Measurements from ENCODE around the gene EED. TPM values are rescaled to one million over a fixed set of nuclear protein-coding genes. Genes with fewer than 3 reads are reported as not detected.

The EED gene
- polyA plus RNA-seq, 1 donor (not counting 4 experiments of a cell fraction or from before 2014, with no cell fraction given): 28.5 TPM

GRCh38 chr11:86246293-86246675 lies 1.7 kb downstream of the EED start:
- Histone ChIP-seq H3K79me2 (ENCODE audit: control insufficient read depth, insufficient read depth, low read length) (peaks cover 59% of the 10 kb centered on the region), H2AFZ (ENCODE audit: control insufficient read depth, low read length) (no peak overlapping the region), H3K27ac (ENCODE audit: control insufficient read depth, insufficient read depth, low read length) (peak overlapping the region; percentile 98), H3K9ac (ENCODE audit: control insufficient read depth, extremely low read depth, insufficient read depth, low read length) (peak overlapping the region; percentile 97), H3K4me2 (ENCODE audit: control insufficient read depth, extremely low read depth, insufficient read depth, low read depth, low read length) (peak overlapping the region; percentile 94), H4K20me1 (ENCODE audit: control insufficient read depth, extremely low read depth, insufficient read depth, low read length) (no peaks in the 10 kb centered on the region), H3K9me1 (ENCODE audit: control insufficient read depth, extremely low read depth, insufficient read depth, low read length) (no peaks in the 10 kb centered on the region), H3K9me3 (ENCODE audit: control insufficient read depth, low read depth, low read length) (no peaks in the 10 kb centered on the region), H3K4me3 (ENCODE audit: control insufficient read depth in 2 of 3, extremely low read depth in 1 of 3, insufficient read depth in 2 of 3, low read depth in 1 of 3, low read length in 3 of 3) (peak overlapping the region; percentile 96 to 97 (median 97)), H3K4me1 (ENCODE audit: control insufficient read depth, extremely low read depth, insufficient read depth, low read length) (peaks cover 25% of the 10 kb centered on the region), H3K36me3 (ENCODE audit: control insufficient read depth in 2 of 2, extremely low read depth in 1 of 2, insufficient read depth in 2 of 2, low read length in 2 of 2) (no peaks in the 10 kb centered on the region), H3K27me3 (ENCODE audit: control insufficient read depth, extremely low read depth, insufficient read depth, low read length) (no peaks in the 10 kb centered on the region)
- no peak for FAIRE-seq
- dilution Hi-C loops (cut with MboI; ENCODE audit: extremely low pct_ligation_motif_present, low sequenced_read_pairs): no loop called here
- TF ChIP-seq CTCF (optimal IDR thresholded peaks at IDR 0.05 in 1 of 3, IDR thresholded peaks at IDR 0.05 in 1 of 3, conservative IDR thresholded peaks at IDR 0.05 in 1 of 3; ENCODE audit: extremely low read depth in 1 of 3, insufficient read depth in 2 of 3, low read length in 3 of 3): no peak
- no peak for TF ChIP-seq EZH2 (IDR thresholded peaks at IDR 0.05; ENCODE audit: low read length)
- DNase-seq (ENCODE audit: low read depth, low spot score): no peak

- no peak overlapping the region for H2AFZ ChIP-seq (ENCODE audit: control insufficient read depth, low read length)
- H3K4me1 ChIP-seq (ENCODE audit: control insufficient read depth, extremely low read depth, insufficient read depth, low read length): peaks cover 25% of the 10 kb centered on the region
- FAIRE-seq (no peak), DNase-seq (ENCODE audit: low read depth, low spot score) (no peak)
- dilution Hi-C loops (cut with MboI; ENCODE audit: extremely low pct_ligation_motif_present, low sequenced_read_pairs): no loop called here
- TF ChIP-seq EZH2 (IDR thresholded peaks at IDR 0.05; ENCODE audit: low read length) (no peak), CTCF (optimal IDR thresholded peaks at IDR 0.05 in 1 of 3, IDR thresholded peaks at IDR 0.05 in 1 of 3, conservative IDR thresholded peaks at IDR 0.05 in 1 of 3; ENCODE audit: extremely low read depth in 1 of 3, insufficient read depth in 2 of 3, low read length in 3 of 3) (no peak)
- H3K4me2 ChIP-seq (ENCODE audit: control insufficient read depth, extremely low read depth, insufficient read depth, low read depth, low read length): peak overlapping the region; percentile 94
- no peak overlapping the region for H3K9ac ChIP-seq (ENCODE audit: control insufficient read depth, extremely low read depth, insufficient read depth, low read length)
- H3K79me2 ChIP-seq (ENCODE audit: control insufficient read depth, insufficient read depth, low read length): peaks cover 71% of the 10 kb centered on the region
- no peaks in the 10 kb centered on the region for H3K9me1 ChIP-seq (ENCODE audit: control insufficient read depth, extremely low read depth, insufficient read depth, low read length)
- peak overlapping the region; percentile 1 for H3K27ac ChIP-seq (ENCODE audit: control insufficient read depth, insufficient read depth, low read length)
- H3K4me3 ChIP-seq (ENCODE audit: control insufficient read depth in 2 of 3, extremely low read depth in 1 of 3, insufficient read depth in 2 of 3, low read depth in 1 of 3, low read length in 3 of 3): no peak overlapping the region
- H3K9me3 ChIP-seq (ENCODE audit: control insufficient read depth, low read depth, low read length): no peaks in the 10 kb centered on the region
- H3K36me3 ChIP-seq (ENCODE audit: control insufficient read depth in 2 of 2, extremely low read depth in 1 of 2, insufficient read depth in 2 of 2, low read length in 2 of 2): no peaks in the 10 kb centered on the region
- H4K20me1 ChIP-seq (ENCODE audit: control insufficient read depth, extremely low read depth, insufficient read depth, low read length): no peaks in the 10 kb centered on the region
- H3K27me3 ChIP-seq (ENCODE audit: control insufficient read depth, extremely low read depth, insufficient read depth, low read length): no peaks in the 10 kb centered on the region
Measured at GRCh38 chr11:86247608-86248007, 3.1 kb downstream of the EED start.
